Karpas-422 (cell line): ENCODE measurements around the gene RIN1. TPM values are rescaled to one million over a fixed set of nuclear protein-coding genes. Genes with fewer than 3 reads are reported as not detected.
"Not testable (repeated sequence)": the region's sequence is repeated elsewhere in the genome, so short reads cannot be mapped to it uniquely, and the experiment has no call there.

ENCODE experiments used
- DNase-seq: peaks from one replicate; pipeline ENCODE4 v3.0.0-alpha.2; 2015
- H2AFZ ChIP-seq: fragments of 200-600 bp; sonication (generic); 2 replicates; pipeline ENCODE4 v1.6.1; 2014; ENCODE audit warnings: antibody characterized with exemption, low read length, mixed read lengths
- H3K27ac ChIP-seq: fragments of 200-600 bp; sonication (generic); 2 replicates; pipeline ENCODE4 v1.5.1; 2014; ENCODE audit warnings: mild to moderate bottlenecking, low read length, moderate library complexity
- H3K27me3 ChIP-seq: fragments of 200-600 bp; sonication (generic); 2 replicates; pipeline ENCODE4 v1.6.1; 2014; ENCODE audit warnings: low read length, mixed read lengths
- H3K36me3 ChIP-seq: fragments of 200-600 bp; sonication (generic); 2 replicates; pipeline ENCODE4 v1.6.1; 2014; ENCODE audit warnings: low read length, mixed read lengths; ENCODE audit not compliant: insufficient read depth
- H3K4me1 ChIP-seq: fragments of 200-600 bp; sonication (generic); 2 replicates; pipeline ENCODE4 v1.6.1; 2014; ENCODE audit warnings: mild to moderate bottlenecking, low read length, mixed read lengths
- H3K4me2 ChIP-seq: fragments of 200-600 bp; sonication (generic); 2 replicates; pipeline ENCODE4 v1.6.1; 2014; ENCODE audit warnings: low read length, low read depth, mild to moderate bottlenecking; ENCODE audit not compliant: poor library complexity, severe bottlenecking
- H3K4me3 ChIP-seq: fragments of 200-600 bp; sonication (generic); 2 replicates; pipeline ENCODE4 v1.5.1; 2014; ENCODE audit warnings: mild to moderate bottlenecking, antibody characterized with exemption, low read length, mixed read lengths
- H3K79me2 ChIP-seq: fragments of 200-600 bp; sonication (generic); 2 replicates; pipeline ENCODE4 v1.6.1; 2014; ENCODE audit warnings: mild to moderate bottlenecking, low read length, mixed read lengths
- H3K9ac ChIP-seq: fragments of 200-600 bp; sonication (generic); 2 replicates; pipeline ENCODE4 v1.6.0; 2014; ENCODE audit warnings: low read length
- H3K9me2 ChIP-seq: fragments of 200-600 bp; sonication (generic), shearing (Covaris generic); replicated peaks from 2 replicates; pipeline ENCODE4 v1.6.0; 2014; ENCODE audit warnings: mild to moderate bottlenecking, low read length, moderate library complexity; ENCODE audit not compliant: insufficient read depth
- H3K9me3 ChIP-seq: fragments of 300-700, 200-600 bp; sonication (generic); 2 replicates; pipeline ENCODE4 v1.6.1; 2014; ENCODE audit warnings: low read length, mixed read lengths
- H4K20me1 ChIP-seq: fragments of 200-600 bp; sonication (generic); 2 replicates; pipeline ENCODE4 v1.6.1; 2014; ENCODE audit warnings: mild to moderate bottlenecking, antibody characterized with exemption, low read length, low read depth; ENCODE audit not compliant: insufficient read depth
- total RNA-seq: library from RNA; depleted of rRNA; stranded (reverse); fragments of >200 nt; shearing (Covaris generic); gene quantifications from 2 replicates; pipeline ENCODE4 v1.2.3, GENCODE V29; 2014; ENCODE audit warnings: low replicate concordance

The RIN1 gene
- total RNA-seq, 1 experiment from 2014 or later, result 0.78 TPM

DNA sequence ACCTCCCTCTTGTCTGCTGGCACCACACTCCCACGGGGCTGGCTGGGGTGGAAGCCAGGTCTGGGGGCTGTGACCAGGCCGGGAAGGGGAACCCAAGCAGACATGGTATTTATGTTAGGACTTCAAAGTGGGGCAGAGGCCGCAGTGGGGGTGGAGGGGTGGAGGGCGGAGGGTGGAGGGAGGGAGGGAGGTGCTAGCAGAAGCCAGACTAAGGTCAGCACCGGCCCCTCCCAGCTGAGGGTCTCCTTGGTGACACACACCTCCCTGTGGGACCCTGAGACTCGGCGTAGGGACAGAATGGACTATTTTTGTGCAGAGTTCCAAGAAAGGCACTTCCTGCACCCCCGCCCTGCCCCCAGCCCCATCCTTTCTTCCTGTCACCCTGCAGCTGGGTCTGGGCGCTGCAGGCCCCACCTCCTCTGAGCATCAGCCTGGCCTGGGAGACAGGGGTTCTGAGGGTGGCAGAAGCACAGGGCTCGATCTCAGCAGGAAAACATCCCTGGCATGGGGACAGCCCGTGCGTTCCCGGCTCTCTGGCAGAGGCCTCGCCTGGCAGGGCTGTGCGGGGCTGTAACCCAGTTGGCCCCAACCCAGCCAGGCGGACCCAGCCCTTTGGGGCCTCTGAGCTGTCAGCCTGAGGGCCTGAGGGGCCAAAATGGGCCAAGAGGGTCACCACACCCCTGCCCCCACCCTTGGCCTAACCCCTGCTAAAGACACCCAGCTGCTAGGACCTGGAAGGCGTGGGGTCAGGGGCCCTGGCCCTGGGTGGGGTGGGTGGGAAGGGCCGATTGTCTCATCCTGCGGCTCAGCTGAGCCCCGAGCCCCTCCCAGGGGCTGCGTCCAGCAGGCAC lies 9.7 kb downstream of the RIN1 start:
- Histone ChIP-seq H2AFZ (no peak overlapping the region), H3K79me2 (no peaks in the 10 kb centered on the region), H3K9ac (no peak overlapping the region), H3K4me3 (no peak overlapping the region), H3K36me3 (no peaks in the 10 kb centered on the region), H4K20me1 (no peaks in the 10 kb centered on the region), H3K27me3 (no peaks in the 10 kb centered on the region), H3K9me2 (no peaks in the 10 kb centered on the region), H3K27ac (no peak overlapping the region), H3K9me3 (no peaks in the 10 kb centered on the region), H3K4me2 (no peak overlapping the region), H3K4me1 (peaks cover 16% of the 10 kb centered on the region)
- DNase-seq, result no peak

DNA sequence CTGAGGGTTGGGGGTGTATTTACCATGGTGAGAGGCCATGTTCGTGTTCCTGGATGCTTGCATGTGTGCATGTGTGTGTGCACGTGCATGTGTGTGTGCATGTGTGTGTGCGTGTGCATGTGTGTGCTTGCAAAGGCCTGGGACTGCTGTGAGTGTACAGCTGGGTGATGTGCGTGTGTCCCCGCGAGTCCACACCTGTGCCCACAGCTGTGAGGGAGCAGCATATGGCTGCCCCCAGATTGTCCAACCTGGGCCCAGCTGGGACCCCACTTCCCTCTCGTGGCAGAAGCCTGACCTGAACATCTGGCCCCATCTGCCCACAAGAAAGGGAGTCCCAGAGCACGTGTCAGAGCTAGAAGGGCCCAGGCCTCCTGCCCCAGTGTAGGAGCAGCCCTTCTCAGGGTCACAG lies 11.0 kb downstream of the RIN1 start:
- Histone ChIP-seq H3K36me3 (no peaks in the 10 kb centered on the region), H3K9me3 (no peaks in the 10 kb centered on the region), H2AFZ (no peak overlapping the region), H3K4me1 (peaks cover 16% of the 10 kb centered on the region), H3K9ac (no peak overlapping the region), H3K9me2 (no peaks in the 10 kb centered on the region), H3K79me2 (no peaks in the 10 kb centered on the region), H3K4me2 (no peak overlapping the region), H3K4me3 (no peak overlapping the region), H3K27ac (no peak overlapping the region), H3K27me3 (no peaks in the 10 kb centered on the region), H4K20me1 (no peaks in the 10 kb centered on the region)
- DNase-seq, result no peak

DNA sequence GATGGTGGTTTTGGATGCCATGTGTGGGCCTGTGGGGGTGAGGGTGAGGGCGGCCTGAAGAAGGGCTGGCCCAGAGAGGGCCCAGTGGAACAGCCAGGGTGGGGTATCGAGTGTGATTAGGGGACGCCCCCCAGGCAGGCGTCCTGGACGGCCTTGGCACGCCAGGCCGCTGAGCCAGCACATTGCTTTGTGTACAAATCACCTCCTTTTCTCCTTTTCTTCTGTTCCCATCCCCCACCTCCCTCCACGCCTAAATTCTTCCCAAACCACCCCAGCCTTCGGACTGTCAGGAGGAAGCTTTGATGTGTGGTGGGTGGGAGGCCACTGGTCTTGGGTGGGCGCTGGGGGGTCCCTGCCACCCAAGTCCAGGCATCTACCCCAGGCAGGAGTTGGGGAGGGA lies 11.6 kb downstream of the RIN1 start:
- Histone ChIP-seq H3K9me2 (no peaks in the 10 kb centered on the region), H3K4me2 (no peak overlapping the region), H2AFZ (no peak overlapping the region), H3K27me3 (no peaks in the 10 kb centered on the region), H3K27ac (no peak overlapping the region), H3K9ac (no peak overlapping the region), H3K9me3 (no peaks in the 10 kb centered on the region), H3K79me2 (no peaks in the 10 kb centered on the region), H3K36me3 (no peaks in the 10 kb centered on the region), H4K20me1 (no peaks in the 10 kb centered on the region), H3K4me3 (no peak overlapping the region), H3K4me1 (peaks cover 16% of the 10 kb centered on the region)
- no peak for DNase-seq

DNA sequence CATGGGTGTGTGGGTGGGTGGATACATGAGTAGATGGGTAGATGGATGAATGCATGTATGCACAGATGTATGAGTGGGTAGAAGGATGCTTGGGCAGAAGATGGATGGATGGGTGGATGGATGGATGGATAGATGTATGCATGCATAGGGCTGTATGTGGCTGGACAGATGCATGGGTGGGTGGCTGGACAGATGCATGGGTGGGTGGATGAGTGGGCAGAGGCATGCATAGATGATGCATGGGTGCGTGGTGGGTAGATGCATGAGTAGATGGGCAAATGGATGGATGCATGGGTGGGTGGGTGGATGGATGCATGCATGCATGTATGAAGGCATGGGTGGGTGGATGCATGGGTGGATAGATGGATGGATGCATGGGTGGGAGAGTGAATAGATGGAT lies 12.6 kb downstream of the RIN1 start:
- no peaks in the 10 kb centered on the region for H4K20me1 ChIP-seq
- H3K4me1 ChIP-seq, result peaks cover 20% of the 10 kb centered on the region
- no peaks in the 10 kb centered on the region for H3K9me3 ChIP-seq
- H3K27me3 ChIP-seq, result no peaks in the 10 kb centered on the region
- H3K9ac ChIP-seq, result no peak overlapping the region
- H3K4me2 ChIP-seq, result no peak overlapping the region
- no peaks in the 10 kb centered on the region for H3K36me3 ChIP-seq
- H3K79me2 ChIP-seq, result no peaks in the 10 kb centered on the region
- no peaks in the 10 kb centered on the region for H3K9me2 ChIP-seq
- H3K27ac ChIP-seq, result no peak overlapping the region
- no peak overlapping the region for H3K4me3 ChIP-seq
- DNase-seq, result no peak
- H2AFZ ChIP-seq, result no peak overlapping the region

DNA sequence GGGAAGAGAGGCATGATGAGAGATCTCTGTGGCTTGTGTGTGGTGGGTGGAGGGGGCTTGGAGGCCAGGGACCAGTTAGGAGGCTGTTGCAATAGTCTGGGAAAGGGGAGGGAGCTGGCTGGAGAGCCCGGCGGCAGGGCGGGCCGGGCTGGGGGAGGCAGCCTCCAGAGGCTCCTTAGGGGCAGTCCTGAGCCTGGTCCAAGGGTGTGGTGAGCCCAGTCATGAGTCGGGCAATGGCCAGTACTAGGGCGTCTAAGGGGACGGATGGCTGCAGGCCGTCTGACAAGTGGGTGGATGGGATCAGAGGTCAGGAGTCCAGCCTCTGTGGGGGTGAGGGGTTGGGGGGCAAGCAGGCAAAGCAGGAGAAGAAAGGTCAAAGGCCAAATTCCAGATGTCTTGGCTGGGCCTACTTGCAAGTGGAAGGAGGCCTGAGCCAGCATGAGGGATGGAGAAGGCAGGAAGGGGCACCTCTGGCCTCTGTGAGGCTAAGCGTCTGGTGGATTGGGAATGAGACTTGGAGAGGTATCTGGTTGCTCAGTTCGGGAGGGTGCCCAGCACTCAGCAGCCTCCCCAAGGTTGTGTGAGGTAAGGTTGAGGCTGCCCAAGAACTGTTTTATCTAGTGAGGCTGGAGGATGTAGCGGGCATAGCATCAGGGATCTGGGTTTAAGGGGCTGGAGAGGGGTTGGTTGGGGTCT lies 13.4 kb downstream of the RIN1 start:
- Histone ChIP-seq H3K4me3 (no peak overlapping the region), H3K4me2 (no peak overlapping the region), H2AFZ (no peak overlapping the region)

DNA sequence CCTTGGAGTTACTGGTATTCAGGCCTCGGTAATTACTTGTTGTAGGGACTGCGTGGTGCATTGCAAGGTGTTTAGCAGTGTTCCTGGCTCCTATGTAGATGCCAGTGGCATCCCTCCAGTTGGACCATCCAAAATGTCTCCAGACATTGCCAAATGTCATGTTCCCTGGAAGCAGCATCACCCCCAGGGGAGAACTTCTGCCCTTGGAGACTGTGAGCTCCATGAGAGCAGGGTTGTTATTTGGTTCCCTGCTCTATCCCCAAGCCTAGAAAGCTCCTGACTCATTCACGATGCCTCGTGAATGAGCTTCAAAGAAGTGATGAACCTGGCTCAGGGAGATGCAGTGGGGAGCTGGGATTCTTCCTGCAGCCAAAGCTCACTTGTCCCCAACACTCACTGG lies 14.6 kb downstream of the RIN1 start:
- no peak for DNase-seq
- Histone ChIP-seq H4K20me1 (no peaks in the 10 kb centered on the region), H2AFZ (no peak overlapping the region), H3K4me2 (no peak overlapping the region), H3K27ac (no peak overlapping the region), H3K27me3 (no peaks in the 10 kb centered on the region), H3K4me3 (no peak overlapping the region), H3K9ac (no peak overlapping the region), H3K9me2 (no peaks in the 10 kb centered on the region), H3K79me2 (no peaks in the 10 kb centered on the region), H3K9me3 (no peaks in the 10 kb centered on the region), H3K4me1 (peaks cover 29% of the 10 kb centered on the region), H3K36me3 (no peaks in the 10 kb centered on the region)

More for the DNA sequence above, 13.4 kb downstream of the RIN1 start:
- Histone ChIP-seq H3K27me3 (no peaks in the 10 kb centered on the region), H3K79me2 (no peaks in the 10 kb centered on the region), H3K9me2 (no peaks in the 10 kb centered on the region), H3K9me3 (no peaks in the 10 kb centered on the region), H3K4me1 (peaks cover 20% of the 10 kb centered on the region), H3K9ac (no peak overlapping the region), H4K20me1 (no peaks in the 10 kb centered on the region), H3K27ac (no peak overlapping the region), H3K36me3 (no peaks in the 10 kb centered on the region)
- DNase-seq, result no peak

DNA sequence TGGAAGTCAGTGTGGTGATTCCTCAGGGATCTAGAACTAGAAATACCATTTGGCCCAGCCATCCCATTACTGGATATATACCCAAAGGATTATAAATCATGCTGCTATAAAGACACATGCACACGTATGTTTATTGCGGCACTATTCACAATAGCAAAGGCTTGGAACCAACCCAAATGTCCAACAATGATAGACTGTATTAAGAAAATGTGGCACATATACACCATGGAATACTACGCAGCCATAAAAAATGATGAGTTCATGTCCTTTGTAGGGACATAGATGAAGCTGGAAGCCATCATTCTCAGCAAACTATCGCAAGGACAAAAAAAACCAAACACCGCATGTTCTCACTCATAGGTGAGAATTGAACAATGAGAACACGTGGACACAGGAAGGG lies 15.5 kb downstream of the RIN1 start:
- H3K79me2 ChIP-seq, H3K4me3 ChIP-seq, H3K9me3 ChIP-seq, H3K9me2 ChIP-seq, H3K36me3 ChIP-seq, H3K9ac ChIP-seq, H2AFZ ChIP-seq, H3K27me3 ChIP-seq, DNase-seq, H3K4me2 ChIP-seq, H3K27ac ChIP-seq, H4K20me1 ChIP-seq: not testable (repeated sequence)
- peaks cover 26% of the 10 kb centered on the region for H3K4me1 ChIP-seq

DNA sequence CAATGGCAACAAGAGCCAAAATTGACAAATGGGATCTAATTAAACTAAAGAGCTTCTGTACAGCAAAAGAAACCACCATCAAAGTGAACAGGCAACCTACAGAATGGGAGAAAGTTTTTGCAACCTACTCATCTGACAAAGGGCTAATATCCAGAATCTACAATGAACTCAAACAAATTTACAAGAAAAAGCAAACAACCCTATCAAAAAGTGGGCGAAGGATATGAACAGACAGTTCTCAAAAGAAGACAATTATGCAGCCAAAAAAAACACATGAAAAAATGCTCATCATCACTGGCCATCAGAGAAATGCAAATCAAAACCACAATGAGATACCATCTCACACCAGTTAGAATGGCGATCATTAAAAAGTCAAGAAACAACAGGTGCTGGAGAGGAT lies 15.9 kb downstream of the RIN1 start:
- H3K9me3 ChIP-seq, H3K9me2 ChIP-seq, H3K36me3 ChIP-seq, H3K27me3 ChIP-seq, H3K4me3 ChIP-seq, H3K79me2 ChIP-seq, H2AFZ ChIP-seq, H3K27ac ChIP-seq, DNase-seq, H3K4me2 ChIP-seq, H4K20me1 ChIP-seq, H3K9ac ChIP-seq: not testable (repeated sequence)
- H3K4me1 ChIP-seq, result peaks cover 26% of the 10 kb centered on the region
